SU-DHL-6 (cell line): ENCODE measurements around the gene AIG1.

Experiments used
- EZH2phosphoT487 ChIP-seq: fragments of 200-600 bp; sonication (generic), shearing (Covaris generic); conservative IDR thresholded peaks from 2 replicates; pipeline ENCODE4 v1.6.1; 2018; ENCODE audit warnings: mild to moderate bottlenecking, antibody characterized with exemption, low read length, moderate library complexity, mixed read lengths
- TF ChIP-seq, protein P1 (sequence below): fragments of 200-600 bp; sonication (generic); IDR thresholded peaks from one replicate; pipeline ENCODE4 v1.5.1; 2017; ENCODE audit warnings: antibody characterized with exemption, mild to moderate bottlenecking, low read length, moderate library complexity; ENCODE audit not compliant: insufficient read depth, poor library complexity, severe bottlenecking

GRCh38 chr6:143252961-143253360 is 192.3 kb downstream of the AIG1 start:
- TF ChIP-seq, protein P1, sequence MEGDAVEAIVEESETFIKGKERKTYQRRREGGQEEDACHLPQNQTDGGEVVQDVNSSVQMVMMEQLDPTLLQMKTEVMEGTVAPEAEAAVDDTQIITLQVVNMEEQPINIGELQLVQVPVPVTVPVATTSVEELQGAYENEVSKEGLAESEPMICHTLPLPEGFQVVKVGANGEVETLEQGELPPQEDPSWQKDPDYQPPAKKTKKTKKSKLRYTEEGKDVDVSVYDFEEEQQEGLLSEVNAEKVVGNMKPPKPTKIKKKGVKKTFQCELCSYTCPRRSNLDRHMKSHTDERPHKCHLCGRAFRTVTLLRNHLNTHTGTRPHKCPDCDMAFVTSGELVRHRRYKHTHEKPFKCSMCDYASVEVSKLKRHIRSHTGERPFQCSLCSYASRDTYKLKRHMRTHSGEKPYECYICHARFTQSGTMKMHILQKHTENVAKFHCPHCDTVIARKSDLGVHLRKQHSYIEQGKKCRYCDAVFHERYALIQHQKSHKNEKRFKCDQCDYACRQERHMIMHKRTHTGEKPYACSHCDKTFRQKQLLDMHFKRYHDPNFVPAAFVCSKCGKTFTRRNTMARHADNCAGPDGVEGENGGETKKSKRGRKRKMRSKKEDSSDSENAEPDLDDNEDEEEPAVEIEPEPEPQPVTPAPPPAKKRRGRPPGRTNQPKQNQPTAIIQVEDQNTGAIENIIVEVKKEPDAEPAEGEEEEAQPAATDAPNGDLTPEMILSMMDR, result no peak
- TF ChIP-seq EZH2phosphoT487, result no peak
